Measurements from ENCODE around the gene SERGEF.

SERGEF gene

DNA sequence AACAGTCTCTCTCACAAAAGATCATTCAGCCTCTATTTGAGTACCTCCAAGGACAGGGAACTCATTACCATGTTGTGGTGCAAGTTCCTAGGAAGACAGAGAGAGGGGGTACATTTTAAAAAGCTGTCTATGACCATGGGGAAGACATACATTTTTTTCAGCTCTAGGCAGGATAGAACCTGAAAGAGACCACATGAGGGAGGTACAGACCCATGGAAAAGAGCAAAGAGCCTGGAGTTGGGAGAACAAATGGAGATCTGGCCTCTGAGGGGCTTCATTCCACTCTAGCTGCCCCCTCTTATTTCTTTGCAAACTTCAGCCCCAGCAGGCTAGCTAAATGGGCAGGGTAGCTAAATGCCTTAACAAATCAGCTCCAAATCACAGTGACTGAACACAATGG is 241.9 kb downstream of the SERGEF start:
- H3K9me3 ChIP-seq (ENCODE audit: severe bottlenecking) = no peaks in the 10 kb centered on the region
- no peaks in the 10 kb centered on the region for H3K27me3 ChIP-seq (ENCODE audit: insufficient read depth, low read depth, severe bottlenecking)
- TF ChIP-seq, protein P1, sequence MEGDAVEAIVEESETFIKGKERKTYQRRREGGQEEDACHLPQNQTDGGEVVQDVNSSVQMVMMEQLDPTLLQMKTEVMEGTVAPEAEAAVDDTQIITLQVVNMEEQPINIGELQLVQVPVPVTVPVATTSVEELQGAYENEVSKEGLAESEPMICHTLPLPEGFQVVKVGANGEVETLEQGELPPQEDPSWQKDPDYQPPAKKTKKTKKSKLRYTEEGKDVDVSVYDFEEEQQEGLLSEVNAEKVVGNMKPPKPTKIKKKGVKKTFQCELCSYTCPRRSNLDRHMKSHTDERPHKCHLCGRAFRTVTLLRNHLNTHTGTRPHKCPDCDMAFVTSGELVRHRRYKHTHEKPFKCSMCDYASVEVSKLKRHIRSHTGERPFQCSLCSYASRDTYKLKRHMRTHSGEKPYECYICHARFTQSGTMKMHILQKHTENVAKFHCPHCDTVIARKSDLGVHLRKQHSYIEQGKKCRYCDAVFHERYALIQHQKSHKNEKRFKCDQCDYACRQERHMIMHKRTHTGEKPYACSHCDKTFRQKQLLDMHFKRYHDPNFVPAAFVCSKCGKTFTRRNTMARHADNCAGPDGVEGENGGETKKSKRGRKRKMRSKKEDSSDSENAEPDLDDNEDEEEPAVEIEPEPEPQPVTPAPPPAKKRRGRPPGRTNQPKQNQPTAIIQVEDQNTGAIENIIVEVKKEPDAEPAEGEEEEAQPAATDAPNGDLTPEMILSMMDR (IDR thresholded peaks at IDR 0.05; ENCODE audit: low read depth, low read length) = no peak
- no peak for DNase-seq
- peaks cover 29% of the 10 kb centered on the region for H3K36me3 ChIP-seq
- H3K4me3 ChIP-seq (ENCODE audit: low read depth, low read length) = no peak overlapping the region
- no peak overlapping the region for H3K27ac ChIP-seq

DNA sequence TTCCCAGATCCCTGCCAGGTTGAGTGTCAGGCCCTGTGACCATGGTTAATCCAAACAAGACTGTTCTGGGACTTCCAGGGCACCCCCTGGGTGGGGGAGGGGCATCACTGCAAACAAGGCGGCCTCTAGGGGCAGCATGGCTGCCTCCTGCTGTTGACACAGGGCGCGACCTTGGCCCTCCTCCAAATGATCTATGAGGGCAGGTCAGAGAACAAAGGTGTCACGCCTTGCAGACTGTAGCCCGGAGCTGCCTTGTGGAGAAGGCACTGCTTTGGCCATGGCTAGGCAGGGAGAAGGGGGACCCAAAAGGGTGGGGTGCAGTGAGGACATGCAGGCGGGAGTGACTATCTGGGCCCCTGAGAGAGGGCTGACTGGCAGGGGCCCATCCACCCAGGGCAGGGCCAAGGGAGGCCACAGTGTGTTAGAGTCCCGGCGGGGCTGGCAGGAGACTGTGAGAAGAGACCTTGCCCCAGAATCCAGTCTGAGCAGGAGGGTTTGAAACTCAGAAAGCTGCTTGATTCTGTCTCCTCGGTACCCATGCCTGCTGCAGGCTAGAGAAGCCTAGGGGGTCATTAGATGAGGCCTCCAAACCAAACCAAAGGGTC is 242.7 kb downstream of the SERGEF start:
- Histone ChIP-seq H3K27ac (no peak overlapping the region), H3K36me3 (peaks cover 31% of the 10 kb centered on the region), H3K9me3 (ENCODE audit: severe bottlenecking) (no peaks in the 10 kb centered on the region), H3K4me3 (ENCODE audit: low read depth, low read length) (no peak overlapping the region), H3K27me3 (ENCODE audit: insufficient read depth, low read depth, severe bottlenecking) (no peaks in the 10 kb centered on the region)
- TF ChIP-seq, protein P1 (IDR thresholded peaks at IDR 0.05; ENCODE audit: low read depth, low read length) = peak; percentile 62
- DNase-seq = peak; percentile 48

DNA sequence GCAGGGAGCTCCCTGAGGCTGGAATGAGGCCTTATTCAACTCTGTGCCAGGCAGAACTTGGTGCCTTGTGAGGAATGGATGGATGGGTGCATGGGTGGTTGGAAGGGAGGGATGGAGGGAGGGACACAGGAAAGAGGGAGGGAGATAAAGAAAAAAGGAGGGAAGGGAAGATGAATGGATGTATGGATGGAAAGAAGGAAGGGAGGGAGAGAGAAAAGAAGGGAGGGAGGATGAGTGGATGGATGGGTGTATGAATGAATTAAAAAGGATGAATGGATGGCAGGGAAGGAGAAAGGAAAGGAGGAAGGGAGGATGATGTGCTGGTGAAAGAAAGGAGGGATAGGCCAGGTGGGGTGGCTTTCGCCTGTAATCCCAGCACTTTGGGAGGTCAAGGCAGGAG is 243.6 kb downstream of the SERGEF start:
- Histone ChIP-seq H3K4me3 (ENCODE audit: low read depth, low read length) (no peak overlapping the region), H3K9me3 (ENCODE audit: severe bottlenecking) (no peaks in the 10 kb centered on the region), H3K27ac (no peak overlapping the region), H3K27me3 (ENCODE audit: insufficient read depth, low read depth, severe bottlenecking) (no peaks in the 10 kb centered on the region), H3K36me3 (peaks cover 33% of the 10 kb centered on the region)
- DNase-seq = no peak
- TF ChIP-seq, protein P1 (IDR thresholded peaks at IDR 0.05; ENCODE audit: low read depth, low read length) = no peak

DNA sequence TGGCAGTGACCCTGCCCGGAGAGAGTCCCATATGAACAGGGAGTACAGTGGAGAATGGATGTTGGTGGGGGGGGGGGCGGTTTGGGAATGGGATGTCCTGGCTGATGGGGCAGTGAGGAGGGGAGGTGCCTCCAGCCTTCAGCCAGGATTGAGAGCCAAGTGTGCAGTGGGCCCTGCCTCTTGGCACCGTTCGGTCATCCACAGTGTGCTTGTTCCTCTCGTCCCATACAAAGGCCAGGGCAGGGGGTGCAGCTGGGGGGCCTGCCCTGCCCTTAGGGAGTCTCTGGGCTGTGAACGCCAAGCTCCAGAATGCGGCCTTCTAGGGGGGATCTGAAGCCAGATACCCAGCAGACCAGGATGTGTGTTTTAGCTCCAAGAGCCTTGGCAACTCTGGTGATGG is 244.3 kb downstream of the SERGEF start:
- Histone ChIP-seq H3K9me3 (ENCODE audit: severe bottlenecking) (no peaks in the 10 kb centered on the region), H3K27me3 (ENCODE audit: insufficient read depth, low read depth, severe bottlenecking) (no peaks in the 10 kb centered on the region), H3K27ac (no peak overlapping the region)

DNA sequence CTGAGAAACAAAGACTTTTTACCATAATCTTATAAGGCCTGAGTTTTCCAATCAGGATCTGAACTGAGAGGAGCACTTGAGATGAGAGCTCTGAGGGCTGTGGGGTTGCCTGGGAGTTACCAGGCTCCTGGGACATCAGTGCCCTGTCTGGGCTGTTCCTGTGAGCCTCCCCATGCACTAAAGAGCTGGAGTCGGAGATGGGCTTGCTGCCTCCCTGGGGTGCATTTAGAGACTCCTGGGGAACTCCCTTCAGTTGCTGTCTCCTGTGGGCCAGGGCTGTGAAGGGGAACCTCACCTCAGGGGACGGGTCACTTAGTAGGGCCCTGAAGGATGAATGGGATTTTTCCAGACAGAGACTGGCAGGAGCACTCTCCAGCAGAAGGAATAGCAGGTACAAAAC is 244.9 kb downstream of the SERGEF start:
- Histone ChIP-seq H3K36me3 (peaks cover 22% of the 10 kb centered on the region), H3K27me3 (ENCODE audit: insufficient read depth, low read depth, severe bottlenecking) (no peaks in the 10 kb centered on the region), H3K9me3 (ENCODE audit: severe bottlenecking) (no peaks in the 10 kb centered on the region), H3K4me3 (ENCODE audit: low read depth, low read length) (no peak overlapping the region), H3K27ac (no peak overlapping the region)
- DNase-seq = no peak
- TF ChIP-seq, protein P1 (IDR thresholded peaks at IDR 0.05; ENCODE audit: low read depth, low read length) = no peak

More for the DNA sequence above, 244.3 kb downstream of the SERGEF start:
- H3K36me3 ChIP-seq = peaks cover 28% of the 10 kb centered on the region
- TF ChIP-seq, protein P1 (IDR thresholded peaks at IDR 0.05; ENCODE audit: low read depth, low read length) = no peak
- no peak for DNase-seq
- no peak overlapping the region for H3K4me3 ChIP-seq (ENCODE audit: low read depth, low read length)

DNA sequence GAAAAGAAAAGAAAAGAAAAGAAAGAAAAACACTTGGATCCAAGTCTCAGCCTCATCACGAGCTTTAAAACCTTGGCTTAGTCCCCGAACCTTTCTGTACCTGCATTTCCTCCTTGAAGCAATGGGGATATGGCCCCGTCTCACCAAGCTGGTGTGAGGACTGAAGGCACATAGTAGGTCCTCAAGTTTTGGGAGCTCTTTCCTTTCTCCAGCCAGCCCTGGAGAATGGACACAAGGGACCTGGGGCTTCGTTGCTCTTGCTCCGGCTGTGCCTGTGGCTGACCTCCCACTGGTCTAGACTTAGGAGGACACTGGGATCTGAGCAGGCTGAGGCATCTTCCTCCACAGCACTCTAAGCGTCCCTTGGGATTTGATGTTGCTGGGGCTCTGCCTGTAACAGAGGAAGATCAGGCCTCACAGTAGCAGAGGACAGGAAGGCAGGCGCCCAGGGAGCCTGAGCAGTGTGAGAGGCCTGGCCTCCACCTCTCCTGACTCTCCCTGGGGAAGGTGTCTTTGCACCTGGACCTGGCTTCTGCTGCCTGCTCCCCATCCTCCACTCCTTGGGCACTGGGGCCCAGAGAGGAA is 245.5 kb downstream of the SERGEF start:
- H3K27me3 ChIP-seq (ENCODE audit: insufficient read depth, low read depth, severe bottlenecking) = no peaks in the 10 kb centered on the region
- no peak overlapping the region for H3K27ac ChIP-seq
- no peaks in the 10 kb centered on the region for H3K9me3 ChIP-seq (ENCODE audit: severe bottlenecking)
- DNase-seq = no peak
- H3K4me3 ChIP-seq (ENCODE audit: low read depth, low read length) = no peak overlapping the region
- H3K36me3 ChIP-seq = peaks cover 17% of the 10 kb centered on the region
- TF ChIP-seq, protein P1 (IDR thresholded peaks at IDR 0.05; ENCODE audit: low read depth, low read length) = no peak

Measured in WERI-Rb-1 (cell line).